ENCODE results near the gene AHNAK. TPM values are rescaled to one million over a fixed set of nuclear protein-coding genes. Genes with fewer than 3 reads are reported as not detected.
"Not testable (repeated sequence)": the region's sequence is repeated elsewhere in the genome, so short reads cannot be mapped to it uniquely, and the experiment has no call there.

AHNAK gene
- total RNA-seq, 2 donors from 2014 or later = 155 to 336 TPM

DNA sequence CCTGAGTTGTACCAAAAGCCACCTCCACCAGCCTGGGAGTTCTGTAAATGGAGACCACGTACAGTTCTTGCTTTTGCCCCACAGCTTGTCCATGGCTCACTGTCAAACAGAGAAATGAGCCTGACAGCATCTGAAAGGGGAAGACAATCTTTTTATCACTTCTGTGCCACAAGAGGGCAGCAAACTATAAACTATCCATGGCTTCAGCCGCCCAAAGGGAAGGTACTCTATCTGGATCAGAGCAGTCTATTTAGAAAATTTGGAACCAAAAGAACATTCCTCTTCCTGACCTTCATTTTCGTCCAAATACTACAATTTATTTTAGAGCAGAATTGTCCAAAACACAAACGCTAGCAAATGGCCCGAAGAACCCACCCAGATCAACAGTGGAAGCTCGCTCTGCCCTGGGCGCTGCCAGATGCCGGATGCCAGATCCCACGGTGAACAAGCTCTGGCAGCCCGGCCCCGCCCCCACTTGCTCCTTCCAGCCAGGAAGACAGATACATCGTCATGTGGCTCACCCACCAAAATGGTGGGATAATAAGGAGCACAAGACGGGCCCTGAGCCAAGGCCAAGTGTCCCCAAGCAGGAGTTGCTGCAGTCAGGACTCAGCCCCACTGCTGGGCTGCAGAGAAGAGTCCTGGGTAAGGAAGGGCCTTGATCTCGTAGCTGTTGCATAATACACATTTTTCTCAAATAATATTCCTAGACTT, 151.6 kb downstream of the AHNAK start:
- H3K36me3 Mint-ChIP-seq (ENCODE audit: low read depth) = no peaks in the 10 kb centered on the region
- no peak overlapping the region for H3K27ac Mint-ChIP-seq
- H3K9me3 Mint-ChIP-seq = no peaks in the 10 kb centered on the region
- no peak overlapping the region for H3K4me3 Mint-ChIP-seq
- no peaks in the 10 kb centered on the region for H3K27me3 Mint-ChIP-seq
- H3K4me1 Mint-ChIP-seq = no peaks in the 10 kb centered on the region
- ATAC-seq (replicated peaks) = peak; percentile 88

DNA sequence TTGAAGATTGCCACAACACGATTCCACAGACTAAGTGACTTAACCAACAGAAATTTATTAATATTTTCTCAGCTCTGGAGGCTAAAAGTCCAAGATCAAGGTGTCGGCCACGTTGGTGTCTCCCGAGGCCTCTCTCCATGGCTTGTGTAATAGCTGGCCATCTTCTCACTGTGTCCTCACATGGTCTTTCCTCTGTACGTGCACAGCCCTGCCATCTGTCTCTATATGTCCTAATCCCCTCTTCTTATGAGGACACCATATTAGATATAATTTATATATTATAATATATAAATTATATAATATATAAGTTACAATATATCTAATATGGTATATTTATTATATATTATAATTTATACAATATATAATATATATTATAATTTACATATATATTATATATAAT, 152.9 kb downstream of the AHNAK start:
- no peak overlapping the region for H3K27ac Mint-ChIP-seq
- no peak overlapping the region for H3K4me3 Mint-ChIP-seq
- no peaks in the 10 kb centered on the region for H3K4me1 Mint-ChIP-seq
- H3K36me3 Mint-ChIP-seq (ENCODE audit: low read depth) = no peaks in the 10 kb centered on the region
- H3K9me3 Mint-ChIP-seq = no peaks in the 10 kb centered on the region
- no peak for ATAC-seq (replicated peaks)
- H3K27me3 Mint-ChIP-seq = no peaks in the 10 kb centered on the region

DNA sequence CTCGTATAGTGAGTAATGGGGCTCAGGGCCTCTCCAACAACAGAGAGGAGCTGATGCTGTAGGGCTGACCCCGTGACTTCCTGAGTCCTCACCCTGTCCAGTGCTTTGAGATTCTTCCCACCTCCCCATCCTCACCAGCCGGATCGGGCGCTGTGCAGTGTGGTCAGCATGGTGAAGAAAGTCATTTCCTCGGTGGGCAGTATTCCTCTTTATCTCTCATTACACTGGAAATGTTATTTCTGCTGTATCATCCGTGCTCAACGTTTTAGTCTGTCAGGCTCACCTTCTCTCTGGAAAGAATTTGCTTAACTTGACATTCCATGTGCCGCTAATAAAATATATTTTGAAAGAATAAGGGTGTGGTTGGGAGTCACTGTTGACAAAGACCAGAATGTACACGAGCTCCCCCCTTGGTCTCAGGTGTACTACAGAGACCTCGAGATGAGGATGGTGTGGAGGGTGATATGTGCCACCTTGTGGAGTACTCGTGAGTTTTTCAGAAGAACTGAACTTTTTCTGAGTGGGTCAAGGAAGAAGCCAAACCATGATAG, 153.5 kb downstream of the AHNAK start:
- Mint-ChIP-seq H3K27ac (no peak overlapping the region), H3K4me3 (no peak overlapping the region), H3K9me3 (no peaks in the 10 kb centered on the region), H3K4me1 (no peaks in the 10 kb centered on the region), H3K36me3 (ENCODE audit: low read depth) (no peaks in the 10 kb centered on the region), H3K27me3 (no peaks in the 10 kb centered on the region)
- ATAC-seq (replicated peaks) = peak; percentile 54

DNA sequence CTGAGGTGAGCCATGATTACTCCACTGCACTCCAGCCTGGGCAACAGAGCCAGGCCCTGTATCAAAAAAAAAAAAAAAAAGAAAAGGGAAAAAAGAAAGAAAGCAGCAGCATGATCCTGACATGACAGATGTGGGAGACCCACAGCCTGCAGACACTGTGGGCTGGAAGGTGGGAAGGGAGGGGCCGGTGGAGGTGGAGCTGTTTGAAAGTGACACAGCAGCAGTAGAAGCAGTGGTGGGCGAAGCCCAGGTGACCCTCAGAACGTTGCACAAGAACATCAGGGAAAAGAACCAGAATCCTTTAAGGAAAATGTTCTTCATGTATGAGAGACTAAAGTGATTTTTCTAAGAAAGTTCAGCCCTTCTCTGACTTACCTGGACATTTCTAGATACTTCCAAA, 154.1 kb downstream of the AHNAK start:
- no peaks in the 10 kb centered on the region for H3K9me3 Mint-ChIP-seq

DNA sequence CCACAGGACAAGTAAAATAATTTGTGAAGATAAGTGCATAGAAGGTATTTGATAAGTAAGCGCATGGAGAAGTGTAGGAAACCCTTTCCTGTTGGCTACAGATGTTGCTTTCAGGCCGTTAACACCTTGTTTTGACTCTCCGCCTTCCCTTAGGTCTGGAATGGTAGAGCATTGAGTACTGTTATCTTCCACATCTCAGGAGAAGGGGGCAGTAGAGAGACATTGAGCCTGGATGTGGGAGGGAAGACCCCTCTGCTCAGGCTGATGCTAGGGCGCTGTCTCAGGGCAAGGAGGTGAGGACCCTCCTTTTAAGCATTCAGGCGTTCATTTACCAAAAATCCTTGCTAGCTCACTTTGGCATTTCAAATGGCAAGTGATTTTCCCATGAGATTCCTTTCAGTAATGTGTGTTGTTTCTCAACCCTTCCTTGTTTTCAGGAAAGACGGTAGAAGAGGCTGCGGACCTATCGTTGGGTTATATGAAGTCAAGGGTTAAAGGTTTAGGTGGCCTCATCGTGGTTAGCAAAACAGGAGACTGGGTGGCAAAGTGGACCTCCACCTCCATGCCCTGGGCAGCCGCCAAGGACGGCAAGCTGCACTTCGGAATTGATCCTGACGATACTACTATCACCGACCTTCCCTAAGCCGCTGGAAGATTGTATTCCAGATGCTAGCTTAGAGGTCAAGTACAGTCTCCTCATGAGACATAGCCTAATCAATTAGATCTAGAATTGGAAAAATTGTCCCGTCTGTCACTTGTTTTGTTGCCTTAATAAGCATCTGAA, 154.8 kb downstream of the AHNAK start:
- ATAC-seq (replicated peaks) = no peak
- no peaks in the 10 kb centered on the region for H3K27me3 Mint-ChIP-seq
- no peaks in the 10 kb centered on the region for H3K4me1 Mint-ChIP-seq
- no peaks in the 10 kb centered on the region for H3K36me3 Mint-ChIP-seq (ENCODE audit: low read depth)
- H3K27ac Mint-ChIP-seq = no peak overlapping the region
- no peaks in the 10 kb centered on the region for H3K9me3 Mint-ChIP-seq
- no peak overlapping the region for H3K4me3 Mint-ChIP-seq

More for the DNA sequence above, 154.1 kb downstream of the AHNAK start:
- H3K27ac Mint-ChIP-seq = no peak overlapping the region
- no peak overlapping the region for H3K4me3 Mint-ChIP-seq
- H3K27me3 Mint-ChIP-seq = no peaks in the 10 kb centered on the region
- no peaks in the 10 kb centered on the region for H3K36me3 Mint-ChIP-seq (ENCODE audit: low read depth)
- no peaks in the 10 kb centered on the region for H3K4me1 Mint-ChIP-seq
- no peak for ATAC-seq (replicated peaks)

DNA sequence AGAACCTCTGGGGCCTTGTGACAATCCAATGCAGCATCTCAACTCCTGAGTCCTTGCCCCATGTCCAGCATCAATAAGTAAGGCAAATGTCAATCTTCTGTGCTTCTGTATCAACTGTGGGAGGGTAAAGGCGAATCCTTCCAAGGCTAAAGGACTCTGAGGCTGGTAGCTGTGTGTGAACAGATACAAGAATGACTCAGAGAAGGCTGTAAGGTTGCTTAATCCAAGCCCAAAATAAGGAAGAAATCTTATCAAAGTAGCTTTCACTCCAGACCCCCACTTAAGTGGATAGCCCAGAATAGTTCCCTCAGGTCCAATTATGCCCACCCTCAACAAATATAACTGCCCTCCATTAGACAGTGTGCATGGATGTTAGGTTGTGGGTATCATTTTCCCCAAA, 155.9 kb downstream of the AHNAK start:
- no peak overlapping the region for H3K27ac Mint-ChIP-seq
- no peaks in the 10 kb centered on the region for H3K36me3 Mint-ChIP-seq (ENCODE audit: low read depth)
- H3K9me3 Mint-ChIP-seq = no peaks in the 10 kb centered on the region
- no peaks in the 10 kb centered on the region for H3K27me3 Mint-ChIP-seq
- no peaks in the 10 kb centered on the region for H3K4me1 Mint-ChIP-seq
- no peak overlapping the region for H3K4me3 Mint-ChIP-seq
- ATAC-seq (replicated peaks) = no peak

DNA sequence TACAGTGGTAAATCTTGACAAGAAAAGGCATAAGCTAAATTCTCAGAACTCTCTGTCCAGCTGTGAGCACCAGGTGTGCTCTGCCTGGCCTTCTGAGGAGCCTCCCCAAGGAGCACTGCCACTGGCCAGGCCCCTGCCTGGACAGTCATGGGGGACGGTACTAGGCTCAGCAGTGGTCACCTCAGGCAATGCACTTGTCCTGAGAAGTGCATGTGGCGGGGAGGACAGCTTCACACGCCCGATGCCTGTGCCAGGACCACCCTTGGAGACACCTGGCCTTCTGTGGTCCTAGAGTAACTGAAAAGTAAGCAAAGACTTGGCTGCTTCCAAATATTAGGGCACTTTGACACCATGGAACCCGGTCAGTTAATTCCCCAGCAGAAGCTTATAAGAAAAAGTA, 156.4 kb downstream of the AHNAK start:
- Mint-ChIP-seq H3K4me1 (no peaks in the 10 kb centered on the region), H3K27ac (no peak overlapping the region), H3K9me3 (no peaks in the 10 kb centered on the region), H3K27me3 (no peaks in the 10 kb centered on the region), H3K36me3 (ENCODE audit: low read depth) (no peaks in the 10 kb centered on the region), H3K4me3 (no peak overlapping the region)
- ATAC-seq (replicated peaks) = no peak

DNA sequence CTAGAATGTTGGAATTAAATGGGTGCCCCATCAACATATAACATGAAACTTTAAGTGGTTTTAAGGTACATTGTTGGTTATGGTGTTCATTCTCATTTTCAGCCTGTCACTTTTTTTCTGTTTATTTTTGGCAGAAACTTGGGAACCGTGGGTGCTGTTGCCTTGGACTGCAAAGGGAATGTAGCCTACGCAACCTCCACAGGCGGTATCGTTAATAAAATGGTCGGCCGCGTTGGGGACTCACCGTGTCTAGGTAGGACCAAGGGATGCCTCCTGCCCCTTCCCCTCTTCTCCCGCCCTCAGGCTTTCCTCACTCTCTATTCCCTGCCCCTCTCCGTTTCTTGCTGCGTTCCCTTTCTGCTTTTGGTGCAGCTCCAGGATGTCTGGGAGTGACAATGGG, 157.6 kb downstream of the AHNAK start:
- Mint-ChIP-seq H3K4me3 (no peak overlapping the region), H3K27ac (no peak overlapping the region), H3K9me3 (no peaks in the 10 kb centered on the region)

DNA sequence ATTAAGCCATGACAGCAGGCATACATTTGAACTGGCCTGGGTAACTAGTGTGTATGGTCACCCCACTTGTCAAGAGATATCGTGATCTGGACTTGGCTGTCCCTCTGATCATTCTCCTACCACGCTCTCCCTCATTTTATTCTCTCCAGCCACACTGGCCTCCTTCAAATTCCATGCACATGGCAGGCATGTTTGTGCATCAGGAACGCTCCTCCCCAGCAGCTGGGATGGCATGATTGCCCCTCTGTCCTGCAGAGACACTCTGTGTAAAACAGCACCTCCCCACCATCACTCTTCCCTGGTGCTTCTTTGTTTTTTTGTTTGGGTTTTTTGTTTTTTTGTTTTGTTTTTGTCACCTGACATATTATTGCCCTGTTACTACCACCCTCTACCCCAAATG, 159.2 kb downstream of the AHNAK start:
- H3K27ac Mint-ChIP-seq = no peak overlapping the region
- no peaks in the 10 kb centered on the region for H3K36me3 Mint-ChIP-seq (ENCODE audit: low read depth)
- ATAC-seq (replicated peaks) = no peak
- H3K27me3 Mint-ChIP-seq = no peaks in the 10 kb centered on the region
- no peak overlapping the region for H3K4me3 Mint-ChIP-seq
- no peaks in the 10 kb centered on the region for H3K4me1 Mint-ChIP-seq
- H3K9me3 Mint-ChIP-seq = no peaks in the 10 kb centered on the region

More for the DNA sequence above, 157.6 kb downstream of the AHNAK start:
- Mint-ChIP-seq H3K36me3 (ENCODE audit: low read depth) (no peaks in the 10 kb centered on the region), H3K4me1 (no peaks in the 10 kb centered on the region), H3K27me3 (no peaks in the 10 kb centered on the region)
- no peak for ATAC-seq (replicated peaks)

DNA sequence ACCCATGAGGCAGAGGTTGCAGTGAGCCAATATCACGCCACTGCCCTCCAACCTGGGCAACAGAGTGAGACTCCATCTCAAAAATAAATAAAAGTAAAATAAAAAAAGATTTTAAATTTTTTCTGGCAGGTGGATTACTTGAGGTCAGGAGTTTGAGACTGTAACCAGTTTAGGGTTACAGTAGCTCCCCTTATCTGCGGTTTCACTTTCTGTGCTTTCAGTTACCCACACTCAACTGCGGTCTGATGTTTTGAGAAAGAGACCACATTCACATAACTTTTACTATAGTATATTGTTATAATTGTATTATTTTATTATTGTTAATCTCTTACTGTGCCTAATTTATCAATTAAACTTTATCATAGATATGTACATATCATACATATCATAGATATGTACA, 160.5 kb downstream of the AHNAK start:
- H3K4me3 Mint-ChIP-seq; H3K9me3 Mint-ChIP-seq; H3K27me3 Mint-ChIP-seq; H3K4me1 Mint-ChIP-seq; H3K36me3 Mint-ChIP-seq (ENCODE audit: low read depth); H3K27ac Mint-ChIP-seq: not testable (repeated sequence)
- ATAC-seq (replicated peaks) = peak; percentile 74

DNA sequence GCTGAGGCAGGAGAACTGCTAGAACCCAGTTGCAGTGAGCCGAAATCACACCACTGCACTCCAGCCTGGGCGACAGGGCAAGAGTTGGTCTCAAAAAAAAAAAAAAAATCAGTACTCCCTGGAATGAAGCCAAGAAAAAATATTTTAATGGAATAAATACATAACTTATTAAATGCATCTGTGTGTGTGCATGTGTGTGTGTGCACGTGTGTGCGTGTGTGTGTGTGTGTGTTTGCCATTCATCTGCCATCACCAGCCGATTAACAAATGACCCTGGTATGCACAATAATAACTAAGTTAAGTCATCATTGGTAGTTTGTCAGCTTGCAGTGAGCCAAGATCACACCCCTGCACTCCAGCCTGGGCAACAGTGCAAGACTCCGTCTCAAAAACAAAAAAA, 162.8 kb downstream of the AHNAK start:
- Mint-ChIP-seq H3K4me3 (no peak overlapping the region), H3K9me3 (no peaks in the 10 kb centered on the region), H3K36me3 (ENCODE audit: low read depth) (no peaks in the 10 kb centered on the region), H3K27ac (no peak overlapping the region), H3K27me3 (no peaks in the 10 kb centered on the region), H3K4me1 (no peaks in the 10 kb centered on the region)
- ATAC-seq (replicated peaks) = no peak

Other genes starting within 250 kb of the AHNAK start
- gene SCGB1D4, start 247.7 kb downstream of the AHNAK start, total RNA-seq = not detected
- gene ASRGL1, start 209.4 kb downstream of the AHNAK start, total RNA-seq = 1 to 10 TPM; 1.3 to 2.2 TPM
- gene SCGB1A1, start 127.8 kb downstream of the AHNAK start, total RNA-seq = not detected
- gene EEF1G, start 27.1 kb upstream of the AHNAK start, total RNA-seq = 1,000 to 10,000 TPM; 1,690 to 1,865 TPM
- 10 to 100 TPM; 23.8 to 25.7 TPM for gene TUT1, start 44.7 kb upstream of the AHNAK start, total RNA-seq
- gene MTA2, start 55.1 kb upstream of the AHNAK start, total RNA-seq = 100 to 1,000 TPM; 142 to 198 TPM
- 100 to 1,000 TPM; 122 to 130 TPM for gene EML3, start 66.0 kb upstream of the AHNAK start, total RNA-seq
- 1 to 10 TPM; 2.0 to 3.0 TPM for gene ROM1, start 66.5 kb upstream of the AHNAK start, total RNA-seq
- 10 to 100 TPM; 60.5 to 71.9 TPM for gene B3GAT3, start 75.2 kb upstream of the AHNAK start, total RNA-seq
- 100 to 1,000 TPM; 226 to 266 TPM for gene GANAB, start 99.8 kb upstream of the AHNAK start, total RNA-seq
- gene INTS5, start 106.5 kb upstream of the AHNAK start, total RNA-seq = 10 to 100 TPM; 26.5 to 27.8 TPM
- 10 to 100 TPM; 65.0 to 89.6 TPM for gene C11orf98, start 118.4 kb upstream of the AHNAK start, total RNA-seq
- gene CSKMT, start 118.5 kb upstream of the AHNAK start, total RNA-seq = 10 to 100 TPM; 23.6 TPM
- 1 to 10 TPM; 2.5 to 2.7 TPM for gene UQCC3, start 124.9 kb upstream of the AHNAK start, total RNA-seq
- gene LBHD1, start 125.5 kb upstream of the AHNAK start, total RNA-seq = 10 to 100 TPM; 27.0 to 28.5 TPM
- gene UBXN1, start 132.3 kb upstream of the AHNAK start, total RNA-seq = 10 to 100 TPM; 70.7 to 93.4 TPM
- under 1 TPM; 0.45 to 0.56 TPM for gene LRRN4CL, start 142.7 kb upstream of the AHNAK start, total RNA-seq
- gene BSCL2, start 160.6 kb upstream of the AHNAK start, total RNA-seq = 10 to 100 TPM; 31.1 to 39.2 TPM
- not detected for gene GNG3, start 160.9 kb upstream of the AHNAK start, total RNA-seq
- gene HNRNPUL2, start 180.7 kb upstream of the AHNAK start, total RNA-seq = 10 to 100 TPM; 54.0 to 60.1 TPM
- 10 to 100 TPM; 49.9 to 56.2 TPM for gene TTC9C, start 181.7 kb upstream of the AHNAK start, total RNA-seq
- gene ZBTB3, start 207.4 kb upstream of the AHNAK start, total RNA-seq = 10 to 100 TPM; 12.8 to 13.9 TPM
- 100 to 1,000 TPM in 1 of 2 donors, 10 to 100 TPM in 1; 92.0 to 114 TPM for gene POLR2G, start 214.8 kb upstream of the AHNAK start, total RNA-seq
- gene TAF6L, start 224.6 kb upstream of the AHNAK start, total RNA-seq = 10 to 100 TPM; 14.1 to 27.5 TPM
- gene TMEM179B, start 240.6 kb upstream of the AHNAK start, total RNA-seq = 10 to 100 TPM; 18.6 to 20.9 TPM
- gene TMEM223, start 245.2 kb upstream of the AHNAK start, total RNA-seq = 10 to 100 TPM in 1 of 2 donors, 1 to 10 TPM in 1; 6.2 to 16.2 TPM